Measurements from ENCODE around the gene MSRB1. TPM values are rescaled to one million over a fixed set of nuclear protein-coding genes. Genes with fewer than 3 reads are reported as not detected.

Gene MSRB1
- 31.7 and 35.7 TPM in 2 replicates for total RNA-seq (2014; rRNA removed; shearing (Covaris generic))

GRCh38 chr16:1942810-1943726 is at the start of gene MSRB1:
TSS of gene MSRB1 (minus strand) at chr16:1943199. CDS start at chr16:1943156, 43 bp downstream.
- peak; percentile 99 for DNase-seq (ENCODE audit: low spot score)

GRCh38 chr16:1991948-1992703 is 49.1 kb upstream of the MSRB1 start:
- peak; percentile 71 for DNase-seq (ENCODE audit: low spot score)

GRCh38 chr16:1991588-1991947 is 48.6 kb upstream of the MSRB1 start:
- no peak for DNase-seq (ENCODE audit: low spot score)

GRCh38 chr16:1991135-1991551 is 48.1 kb upstream of the MSRB1 start:
- DNase-seq (ENCODE audit: low spot score), result no peak

GRCh38 chr16:1990351-1991134 is 47.5 kb upstream of the MSRB1 start:
- no peak for DNase-seq (ENCODE audit: low spot score)

- no peak for DNase-seq (ENCODE audit: low spot score)
Observed at GRCh38 chr16:1990101-1990350, 47.0 kb upstream of the MSRB1 start.

- DNase-seq (ENCODE audit: low spot score), result peak; percentile 7
Observed at GRCh38 chr16:1989209-1990100, 46.5 kb upstream of the MSRB1 start, which contains the start of gene SYNGR3. TSS of gene SYNGR3 (plus strand) at chr16:1989970. CDS start at chr16:1990103, 133 bp downstream.

GRCh38 chr16:1987198-1987597 is 44.2 kb upstream of the MSRB1 start:
- DNase-seq (ENCODE audit: low spot score), result no peak

- no peak for DNase-seq (ENCODE audit: low spot score)
Observed at GRCh38 chr16:1985466-1986150, 42.6 kb upstream of the MSRB1 start.

- peak; percentile 36 for DNase-seq (ENCODE audit: low spot score)
Observed at GRCh38 chr16:1984347-1985225, 41.6 kb upstream of the MSRB1 start.

- peak; percentile 92 for DNase-seq (ENCODE audit: low spot score)
Observed at GRCh38 chr16:1983544-1984346, 40.7 kb upstream of the MSRB1 start, which contains the start of gene GFER. TSS of gene GFER (plus strand) at chr16:1984193. CDS start at chr16:1984219, 26 bp downstream.

- DNase-seq (ENCODE audit: low spot score), result no peak
Observed at GRCh38 chr16:1982991-1983543, 40.1 kb upstream of the MSRB1 start.

- peak; percentile 94 for DNase-seq (ENCODE audit: low spot score)
Observed at GRCh38 chr16:1982013-1982433, 39.0 kb upstream of the MSRB1 start.

- DNase-seq (ENCODE audit: low spot score), result peak; percentile 87
Observed at GRCh38 chr16:1981398-1981836, 38.4 kb upstream of the MSRB1 start, which contains the start of gene NOXO1. TSS of gene NOXO1 (minus strand) at chr16:1981469. CDS start at chr16:1981179, 290 bp downstream.

GRCh38 chr16:1980770-1981087 is 37.7 kb upstream of the MSRB1 start:
- no peak for DNase-seq (ENCODE audit: low spot score)

GRCh38 chr16:1980030-1980769 is 37.2 kb upstream of the MSRB1 start:
- peak; percentile 54 for DNase-seq (ENCODE audit: low spot score)
